Bone marrow (tissue), 2 donors: ENCODE data around the gene SEC31B.

Source experiments
- DNase-seq, 2 donors: peaks; one replicate each; lab custom pipeline; 2025; lab: John Stamatoyannopoulos, UW

SEC31B gene

GRCh38 chr10:100519311-100520051 is at the start of gene SEC31B:
Gene SEC31B, minus strand, starts transcription at chr10:100519861. Its CDS starts 2,909 bp downstream, at chr10:100516952.
- no peak for DNase-seq

- no peak for DNase-seq
Measured at GRCh38 chr10:100568912-100569311, 49.3 kb upstream of the SEC31B start.

- no peak for DNase-seq
Measured at GRCh38 chr10:100567826-100568225, 48.2 kb upstream of the SEC31B start.

GRCh38 chr10:100567249-100567648 is 47.6 kb upstream of the SEC31B start:
- no peak for DNase-seq

- no peak for DNase-seq
Measured at GRCh38 chr10:100566561-100566960, 46.9 kb upstream of the SEC31B start.

GRCh38 chr10:100565206-100565985 is 45.7 kb upstream of the SEC31B start:
- no peak for DNase-seq

GRCh38 chr10:100562008-100562672 is 42.5 kb upstream of the SEC31B start:
- peak in 1 of 2 donors; percentile 17 for DNase-seq

GRCh38 chr10:100561005-100561404 is 41.3 kb upstream of the SEC31B start:
- no peak for DNase-seq

- no peak for DNase-seq
Measured at GRCh38 chr10:100560248-100560647, 40.6 kb upstream of the SEC31B start.

GRCh38 chr10:100554902-100555301 is 35.2 kb upstream of the SEC31B start:
- DNase-seq: no peak

- DNase-seq: no peak
Measured at GRCh38 chr10:100553929-100554328, 34.3 kb upstream of the SEC31B start.

GRCh38 chr10:100551738-100552137 is 32.1 kb upstream of the SEC31B start:
- DNase-seq: no peak

GRCh38 chr10:100551196-100551595 is 31.5 kb upstream of the SEC31B start:
- DNase-seq: no peak

- no peak for DNase-seq
Measured at GRCh38 chr10:100544950-100545349, 25.3 kb upstream of the SEC31B start.

- DNase-seq: no peak
Measured at GRCh38 chr10:100537475-100537874, 17.8 kb upstream of the SEC31B start.

- peak; percentile 72 to 97 for DNase-seq
Measured at GRCh38 chr10:100535715-100536353, 16.2 kb upstream of the SEC31B start, which contains the start of gene HIF1AN. Gene HIF1AN, plus strand, starts transcription at chr10:100535943. Its CDS starts 16 bp downstream, at chr10:100535959.

- DNase-seq: no peak
Measured at GRCh38 chr10:100535338-100535714, 15.7 kb upstream of the SEC31B start.

- no peak for DNase-seq
Measured at GRCh38 chr10:100534726-100535125, 15.1 kb upstream of the SEC31B start.

- DNase-seq: no peak
Measured at GRCh38 chr10:100531761-100532160, 12.1 kb upstream of the SEC31B start.

GRCh38 chr10:100529475-100530298 is 10.0 kb upstream of the SEC31B start, which contains the start of gene NDUFB8:
Gene NDUFB8, minus strand, starts transcription at chr10:100529871. Its CDS starts 20 bp downstream, at chr10:100529851.
- DNase-seq: peak; percentile 46 to 60

GRCh38 chr10:100528921-100529474 is 9.3 kb upstream of the SEC31B start:
- no peak for DNase-seq
